Measurements from ENCODE around the gene KCTD14.

DNA sequence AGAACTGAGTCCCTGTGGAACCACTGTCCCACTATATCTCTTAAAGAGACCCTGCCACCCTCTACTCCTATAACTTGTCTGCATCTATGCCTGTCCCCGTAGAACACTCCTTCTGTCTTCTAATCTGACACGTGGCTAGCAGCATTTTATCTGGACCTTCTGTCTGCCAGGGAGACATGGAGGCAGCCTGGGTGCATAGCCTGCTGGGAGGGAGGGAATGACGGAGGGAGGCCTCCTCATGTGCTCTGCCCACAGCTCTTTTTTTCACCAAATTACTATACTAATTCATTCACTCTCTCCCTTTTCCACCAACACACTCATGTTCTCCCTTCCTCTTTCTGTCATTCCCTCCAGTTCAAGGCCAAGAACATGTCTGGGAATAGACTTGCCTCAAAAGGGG, 33.0 kb upstream of the KCTD14 start:
- TF ChIP-seq EZH2 (optimal IDR thresholded peaks at IDR 0.05; ENCODE audit: low read depth, low read length) (no peak), EZH2phosphoT487 (IDR thresholded peaks at IDR 0.05; ENCODE audit: low read length) (no peak)
- TF ChIP-seq, protein P1, sequence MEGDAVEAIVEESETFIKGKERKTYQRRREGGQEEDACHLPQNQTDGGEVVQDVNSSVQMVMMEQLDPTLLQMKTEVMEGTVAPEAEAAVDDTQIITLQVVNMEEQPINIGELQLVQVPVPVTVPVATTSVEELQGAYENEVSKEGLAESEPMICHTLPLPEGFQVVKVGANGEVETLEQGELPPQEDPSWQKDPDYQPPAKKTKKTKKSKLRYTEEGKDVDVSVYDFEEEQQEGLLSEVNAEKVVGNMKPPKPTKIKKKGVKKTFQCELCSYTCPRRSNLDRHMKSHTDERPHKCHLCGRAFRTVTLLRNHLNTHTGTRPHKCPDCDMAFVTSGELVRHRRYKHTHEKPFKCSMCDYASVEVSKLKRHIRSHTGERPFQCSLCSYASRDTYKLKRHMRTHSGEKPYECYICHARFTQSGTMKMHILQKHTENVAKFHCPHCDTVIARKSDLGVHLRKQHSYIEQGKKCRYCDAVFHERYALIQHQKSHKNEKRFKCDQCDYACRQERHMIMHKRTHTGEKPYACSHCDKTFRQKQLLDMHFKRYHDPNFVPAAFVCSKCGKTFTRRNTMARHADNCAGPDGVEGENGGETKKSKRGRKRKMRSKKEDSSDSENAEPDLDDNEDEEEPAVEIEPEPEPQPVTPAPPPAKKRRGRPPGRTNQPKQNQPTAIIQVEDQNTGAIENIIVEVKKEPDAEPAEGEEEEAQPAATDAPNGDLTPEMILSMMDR (IDR thresholded peaks at IDR 0.05; ENCODE audit: low read length) = no peak

Data from MM.1S (cell line).